GM21515 (cell line): ENCODE measurements around the gene PLEKHJ1.
"Not testable (repeated sequence)": the region's sequence is repeated elsewhere in the genome, so short reads cannot be mapped to it uniquely, and the experiment has no call there.

Source experiments
- ATAC-seq: cut with Tn5 transposase; IDR thresholded peaks from one replicate; pipeline ENCODE4 v1.9.1; 2021; ENCODE audit not compliant: unreplicated experiment

The PLEKHJ1 gene

DNA sequence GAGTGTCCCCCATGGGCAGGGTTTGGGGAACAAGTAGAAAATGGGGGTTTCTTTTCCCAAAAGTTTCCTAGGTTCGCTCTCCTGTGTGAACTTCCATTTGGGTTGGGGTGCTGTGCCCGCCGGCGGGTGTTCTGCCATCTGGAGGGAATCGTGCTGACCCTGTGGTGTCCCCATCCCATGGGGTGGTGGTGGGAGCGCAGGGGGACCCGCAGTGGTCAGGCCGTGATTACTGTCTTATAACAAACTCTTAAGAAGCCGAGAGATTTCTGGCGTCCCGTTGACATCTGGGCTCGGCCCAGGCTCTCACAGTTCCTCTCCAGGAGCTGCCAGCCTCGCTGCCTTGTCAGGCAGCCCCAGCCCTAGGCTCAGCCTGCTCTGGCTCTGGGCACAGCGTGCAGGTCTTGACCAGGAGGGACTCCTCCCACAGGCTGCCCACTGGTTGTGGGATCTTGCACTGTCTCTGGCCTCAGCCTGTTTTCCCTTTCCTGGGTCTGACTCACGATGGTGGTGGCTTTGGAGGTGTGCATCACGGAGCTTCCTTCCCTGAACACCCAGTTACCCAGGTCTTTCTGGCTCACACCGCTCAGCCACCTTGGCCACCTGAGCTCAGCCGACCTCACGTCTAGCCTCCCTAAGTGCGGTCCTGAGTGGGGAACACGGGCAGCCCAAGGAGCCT lies 34.5 kb downstream of the PLEKHJ1 start:
- ATAC-seq: no peak

DNA sequence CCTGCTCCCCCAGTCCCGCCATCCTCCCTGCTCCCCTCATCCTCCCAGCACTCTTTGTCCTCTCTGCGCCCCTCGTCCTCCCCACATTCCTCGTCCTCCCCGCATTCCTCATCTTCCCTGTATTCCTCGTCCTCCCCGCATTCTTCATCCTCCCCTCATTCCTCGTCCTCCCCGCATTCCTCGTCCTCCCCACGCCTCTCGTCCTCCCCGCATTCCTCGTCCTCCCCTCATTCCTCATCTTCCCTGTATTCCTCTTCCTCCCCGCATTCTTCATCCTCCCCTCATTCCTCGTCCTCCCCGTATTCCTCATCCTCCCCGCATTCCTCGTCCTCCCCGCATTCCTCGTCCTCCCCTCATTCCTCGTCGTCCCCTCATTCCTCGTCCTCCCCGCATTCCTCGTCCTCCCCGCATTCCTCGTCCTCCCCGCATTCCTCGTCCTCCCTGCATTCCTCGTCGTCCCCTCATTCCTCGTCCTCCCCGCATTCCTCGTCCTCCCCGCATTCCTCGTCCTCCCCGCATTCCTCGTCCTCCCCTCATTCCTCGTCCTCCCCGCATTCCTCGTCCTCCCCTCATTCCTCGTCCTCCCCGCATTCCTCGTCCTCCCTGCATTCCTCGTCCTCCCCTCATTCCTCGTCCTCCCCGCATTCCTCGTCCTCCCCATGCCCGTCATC lies 35.4 kb downstream of the PLEKHJ1 start:
- not testable (repeated sequence) for ATAC-seq

DNA sequence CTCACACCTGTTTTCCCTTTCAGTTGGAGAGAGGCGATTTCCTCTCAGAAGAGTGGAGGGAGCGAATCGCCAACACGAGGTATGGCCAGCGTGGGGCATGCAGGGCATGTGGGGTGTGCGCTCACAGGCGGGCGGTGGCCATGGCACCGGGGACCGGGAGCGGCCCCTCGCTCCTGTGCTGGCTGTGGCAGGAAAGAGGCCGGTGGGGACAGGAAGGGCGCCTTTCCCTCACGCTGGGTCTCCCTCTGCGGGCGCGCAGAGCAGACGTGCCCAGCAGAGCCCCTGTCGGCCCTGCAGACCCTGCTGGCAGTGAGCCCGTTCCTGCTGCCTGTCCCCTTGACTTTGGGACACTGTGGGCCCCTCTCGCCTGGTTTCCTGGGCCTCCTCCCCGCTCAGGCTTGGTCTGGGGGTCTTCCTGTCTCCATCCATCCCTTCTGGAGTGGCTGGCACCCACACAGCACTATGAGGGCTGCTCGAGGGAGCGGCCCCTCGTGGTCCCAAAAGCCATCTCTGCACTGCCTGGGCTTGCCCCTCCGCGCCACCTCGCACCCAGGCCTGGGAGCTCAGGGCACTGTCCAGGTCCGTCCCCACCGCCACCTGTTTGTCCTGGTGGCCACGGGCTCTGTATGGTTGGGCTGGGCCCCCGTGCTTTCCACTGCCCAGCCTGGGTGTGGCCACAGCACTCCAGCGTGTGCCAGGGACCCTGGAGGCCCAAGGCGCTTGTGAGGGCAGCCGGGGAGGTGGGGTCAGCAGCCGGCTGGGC lies 36.1 kb downstream of the PLEKHJ1 start:
- no peak for ATAC-seq

DNA sequence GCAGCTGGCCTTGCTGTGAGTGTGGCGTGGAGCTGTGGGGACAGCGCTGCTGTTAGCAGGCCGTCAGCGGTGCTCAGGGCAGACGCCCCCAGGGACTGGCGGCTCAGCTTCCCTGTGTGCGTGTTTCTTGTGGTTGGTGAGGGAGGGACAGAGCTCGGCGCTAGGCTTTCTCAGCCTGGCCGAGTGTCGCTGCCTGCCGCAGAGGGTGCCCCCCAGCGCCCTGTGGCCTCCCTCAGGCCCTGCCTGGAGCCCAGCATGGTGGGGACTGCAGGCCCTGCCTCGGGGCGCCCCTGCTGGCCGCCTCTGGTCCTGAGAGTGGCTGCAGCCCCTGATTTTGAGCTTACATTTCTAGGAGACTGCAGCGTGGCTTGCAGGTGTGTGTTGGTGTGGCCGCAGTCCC lies 36.9 kb downstream of the PLEKHJ1 start:
- no peak for ATAC-seq

DNA sequence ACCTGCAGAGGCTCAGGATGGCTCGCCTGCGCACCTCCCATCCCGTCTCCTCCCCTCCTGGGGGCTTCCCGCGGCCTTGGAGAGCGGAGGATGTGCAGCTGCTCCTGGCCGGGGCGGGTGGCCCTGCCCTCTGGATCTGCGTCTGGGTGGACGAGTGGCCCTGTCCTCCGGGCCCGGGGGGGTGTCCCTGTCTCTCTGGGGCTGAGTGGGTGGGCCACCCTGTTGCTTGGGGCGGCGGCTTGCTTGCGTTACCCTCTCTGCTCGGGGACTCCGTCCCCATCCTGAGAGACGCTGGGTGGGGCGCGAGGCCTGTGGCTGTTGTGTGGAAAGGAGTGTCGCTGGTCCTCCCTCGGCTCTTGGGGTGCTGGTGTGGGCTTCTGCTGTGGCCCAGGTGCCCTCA lies 37.8 kb downstream of the PLEKHJ1 start:
- no peak for ATAC-seq

DNA sequence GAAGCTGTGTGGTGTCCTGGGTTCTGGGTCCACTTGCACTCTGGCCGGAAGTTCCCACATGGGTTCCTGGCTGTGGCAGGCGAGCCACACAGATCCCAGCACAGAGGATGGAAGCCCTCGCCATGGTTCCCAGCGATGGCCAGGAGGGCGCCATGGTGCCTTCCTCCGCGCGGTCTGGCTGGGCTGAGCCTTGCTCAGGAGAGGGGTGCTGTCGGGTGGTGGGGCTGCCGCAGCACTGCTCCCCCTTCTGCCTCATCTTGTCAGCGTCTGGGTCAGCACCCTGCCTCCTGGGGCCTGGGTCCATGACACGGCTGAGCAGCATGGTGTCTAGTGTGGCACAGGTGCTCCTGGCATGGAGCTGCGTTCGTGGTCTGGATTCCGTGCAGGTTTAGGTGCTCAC lies 38.9 kb downstream of the PLEKHJ1 start:
- no peak for ATAC-seq

DNA sequence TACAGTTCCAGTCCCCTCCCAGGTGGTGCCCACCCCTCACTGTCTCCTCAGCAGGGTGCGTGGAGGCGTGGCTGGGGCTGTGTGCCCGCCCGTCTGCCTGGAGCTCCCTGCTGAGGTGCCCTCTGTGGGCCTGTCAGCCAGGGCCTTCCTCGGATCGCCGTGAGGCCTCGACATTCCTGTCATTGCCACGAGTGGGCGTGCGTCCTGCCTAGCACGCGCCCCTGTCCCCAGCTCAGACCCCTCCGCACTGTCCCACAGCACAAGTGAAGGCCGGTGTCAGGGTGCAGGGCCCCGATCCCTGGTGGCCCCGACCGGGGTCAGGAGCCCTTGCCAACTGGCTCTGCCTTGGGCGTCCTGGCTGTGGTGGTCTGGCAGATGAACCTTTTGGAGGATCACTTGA lies 40.2 kb downstream of the PLEKHJ1 start:
- ATAC-seq: no peak

DNA sequence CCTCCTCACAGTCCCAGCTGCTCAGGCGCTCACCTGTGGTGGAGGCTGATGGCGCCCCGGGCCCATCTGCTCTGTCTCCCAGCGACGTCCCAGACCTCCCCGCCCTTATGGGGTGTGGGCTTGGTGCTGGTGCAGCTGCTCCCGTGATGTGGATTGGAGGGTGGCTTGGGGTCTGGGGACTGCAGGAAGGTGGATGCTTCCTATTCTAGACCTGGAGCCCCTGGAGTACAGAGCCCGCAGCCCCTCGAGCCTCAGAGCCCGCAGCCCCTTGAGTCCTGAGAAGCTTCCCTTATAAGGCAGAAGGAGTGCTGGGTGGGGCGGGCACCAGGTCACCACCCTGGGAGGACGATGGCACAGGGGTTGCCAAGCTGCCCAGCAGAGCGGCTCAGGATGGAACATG lies 40.8 kb downstream of the PLEKHJ1 start:
- no peak for ATAC-seq

DNA sequence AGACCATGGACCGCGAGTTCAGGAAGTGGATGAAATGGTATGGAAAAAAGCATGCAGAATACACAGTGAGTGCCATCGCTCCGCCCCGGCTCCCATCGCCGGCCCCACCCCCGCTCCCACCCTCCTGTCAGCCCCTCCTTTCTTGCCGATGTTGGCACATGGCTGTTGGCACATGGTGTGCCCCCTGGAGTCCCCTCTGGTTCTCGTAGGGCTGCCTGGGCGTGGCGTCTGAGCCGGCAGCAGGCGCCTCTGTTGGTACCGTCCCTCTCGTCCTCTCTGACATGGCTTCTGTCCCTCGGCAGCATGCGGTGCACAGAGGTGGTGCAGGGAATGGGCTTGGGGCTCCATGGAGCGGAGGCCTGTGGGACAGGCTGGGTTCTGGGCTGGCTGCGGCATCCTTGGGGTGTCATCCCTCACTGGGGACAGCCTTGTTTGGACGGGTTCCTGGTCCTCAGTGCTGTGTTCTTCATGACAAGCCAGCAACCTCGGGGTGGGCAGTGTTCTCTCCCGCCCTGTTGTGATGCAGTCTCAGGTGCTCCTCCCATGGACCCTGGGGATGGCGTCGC lies 41.5 kb downstream of the PLEKHJ1 start:
- no peak for ATAC-seq

DNA sequence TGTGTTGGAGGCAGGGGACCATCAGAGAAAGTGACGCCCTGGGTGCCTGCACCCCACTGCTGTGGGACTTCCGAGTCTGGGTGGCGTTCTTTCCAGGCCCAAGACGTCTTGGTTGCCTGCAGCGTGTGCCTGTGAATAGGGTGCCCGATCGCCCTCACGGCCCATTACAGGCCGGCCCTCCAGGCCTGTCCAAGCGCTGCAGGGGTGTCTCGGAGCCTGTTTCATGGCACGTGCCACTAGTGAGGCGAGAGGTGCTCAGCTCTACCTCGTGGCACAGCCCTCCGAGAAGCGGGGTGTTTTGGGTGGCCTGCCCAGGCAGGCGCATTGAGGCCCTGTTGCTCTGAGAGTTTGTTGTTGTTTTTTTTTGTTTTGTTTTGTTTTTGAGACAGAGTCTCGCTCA lies 42.3 kb downstream of the PLEKHJ1 start:
- ATAC-seq: no peak

DNA sequence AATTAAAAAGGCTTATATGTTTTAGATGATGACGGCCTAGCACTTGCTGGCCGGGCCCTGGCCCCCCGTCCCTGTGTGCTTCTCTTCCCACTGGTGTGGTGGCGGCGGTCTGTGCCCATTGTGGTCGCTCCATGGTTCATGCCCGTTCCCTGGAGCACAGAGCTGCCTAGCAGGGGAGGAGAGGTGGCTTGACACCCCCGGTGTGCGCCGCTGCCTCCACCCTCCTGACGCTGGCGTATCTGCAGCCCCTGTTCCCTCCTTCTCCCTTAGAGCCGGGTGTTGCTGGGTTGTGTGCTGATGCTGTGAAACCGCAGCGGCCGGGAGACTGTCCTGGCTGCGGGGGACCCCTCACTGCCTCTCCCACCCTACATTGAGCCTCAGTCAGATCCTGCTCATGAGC lies 43.3 kb downstream of the PLEKHJ1 start:
- ATAC-seq: no peak

DNA sequence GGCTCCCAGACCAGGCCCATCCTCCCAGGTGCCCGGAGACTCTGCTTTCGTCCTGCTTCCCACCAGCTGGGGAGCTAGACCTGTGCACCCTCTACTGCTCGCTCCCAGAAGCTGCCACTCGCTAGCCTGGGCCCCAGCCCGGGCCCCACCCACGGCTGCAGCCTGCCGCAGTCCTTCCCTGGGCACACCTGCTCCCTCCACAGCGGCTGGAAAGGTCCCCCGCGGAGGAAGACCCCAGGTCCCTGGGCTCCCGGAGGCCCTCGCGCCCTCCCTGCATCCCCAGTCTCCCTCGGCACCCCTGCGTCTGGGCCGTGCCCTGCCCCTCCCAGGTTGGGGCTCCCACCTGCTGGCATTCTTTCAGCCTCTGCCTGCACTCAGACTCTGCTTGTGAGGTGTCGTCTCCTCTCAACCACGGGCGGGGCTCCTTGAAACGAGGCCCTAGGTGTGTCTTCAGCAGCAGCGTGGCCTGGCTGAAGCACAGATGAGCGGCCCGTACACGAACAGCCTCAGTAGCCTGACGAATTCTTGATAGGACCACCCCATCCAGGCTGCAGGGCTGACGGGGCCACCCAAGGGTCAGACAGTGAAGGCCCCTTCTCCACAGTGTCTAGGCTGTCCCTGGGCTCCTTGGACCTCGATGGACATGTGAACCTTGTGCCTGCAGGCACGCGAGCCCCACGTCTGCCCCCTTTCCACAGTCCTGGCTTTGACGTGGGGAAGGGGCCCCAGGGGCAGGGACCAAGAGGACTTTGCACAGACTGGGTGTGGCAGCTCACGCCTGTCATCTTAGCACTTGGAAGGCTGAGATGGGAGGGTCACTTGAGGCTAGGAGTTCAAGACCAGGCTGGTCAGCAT lies 44.4 kb downstream of the PLEKHJ1 start:
- ATAC-seq: no peak

DNA sequence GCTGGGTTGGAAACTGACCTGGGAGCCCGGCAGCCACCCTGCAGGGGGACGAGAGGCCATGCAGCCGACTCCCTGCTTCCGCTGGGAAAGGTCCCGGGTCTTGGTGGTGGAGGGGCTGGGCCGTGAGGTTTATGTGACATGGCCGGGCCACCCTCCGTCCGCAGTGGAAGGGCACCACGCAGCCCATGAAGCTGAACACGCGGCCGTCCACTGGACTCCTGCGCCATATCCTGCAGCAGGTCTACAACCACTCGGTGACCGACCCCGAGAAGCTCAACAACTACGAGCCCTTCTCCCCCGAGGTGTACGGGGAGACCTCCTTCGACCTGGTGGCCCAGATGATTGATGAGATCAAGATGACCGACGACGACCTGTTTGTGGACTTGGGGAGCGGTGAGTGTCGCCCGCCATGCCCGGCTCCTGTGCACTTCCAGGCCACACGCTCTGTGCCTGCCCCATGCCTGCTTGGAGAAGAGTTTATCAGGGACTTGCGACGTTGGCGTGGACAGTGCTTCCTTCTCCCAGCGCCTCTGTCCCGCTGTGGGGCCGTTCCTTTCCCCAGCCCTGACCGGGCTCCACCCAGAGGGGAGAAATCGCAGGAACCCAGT lies 45.2 kb downstream of the PLEKHJ1 start:
- no peak for ATAC-seq

DNA sequence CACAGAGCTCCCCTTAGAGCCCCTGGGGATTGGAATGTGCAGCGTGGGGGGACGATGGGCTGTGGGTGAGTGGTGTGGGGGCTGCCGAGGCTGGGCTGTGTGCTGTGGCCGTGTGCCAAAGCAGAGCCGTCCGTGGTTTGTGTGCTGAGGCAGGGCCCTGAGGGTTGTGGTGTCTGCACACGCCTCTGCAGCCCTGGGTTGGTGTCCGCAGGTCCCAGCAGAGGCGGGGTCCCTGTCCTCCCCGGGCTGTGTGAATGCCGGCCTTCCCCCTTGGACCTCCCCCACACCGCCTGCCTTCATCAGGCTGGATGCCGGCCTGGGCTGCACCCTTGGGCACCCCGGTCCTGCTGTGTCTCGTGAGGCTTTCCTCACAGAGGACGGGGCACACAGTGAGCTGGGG lies 46.2 kb downstream of the PLEKHJ1 start:
- ATAC-seq: no peak

DNA sequence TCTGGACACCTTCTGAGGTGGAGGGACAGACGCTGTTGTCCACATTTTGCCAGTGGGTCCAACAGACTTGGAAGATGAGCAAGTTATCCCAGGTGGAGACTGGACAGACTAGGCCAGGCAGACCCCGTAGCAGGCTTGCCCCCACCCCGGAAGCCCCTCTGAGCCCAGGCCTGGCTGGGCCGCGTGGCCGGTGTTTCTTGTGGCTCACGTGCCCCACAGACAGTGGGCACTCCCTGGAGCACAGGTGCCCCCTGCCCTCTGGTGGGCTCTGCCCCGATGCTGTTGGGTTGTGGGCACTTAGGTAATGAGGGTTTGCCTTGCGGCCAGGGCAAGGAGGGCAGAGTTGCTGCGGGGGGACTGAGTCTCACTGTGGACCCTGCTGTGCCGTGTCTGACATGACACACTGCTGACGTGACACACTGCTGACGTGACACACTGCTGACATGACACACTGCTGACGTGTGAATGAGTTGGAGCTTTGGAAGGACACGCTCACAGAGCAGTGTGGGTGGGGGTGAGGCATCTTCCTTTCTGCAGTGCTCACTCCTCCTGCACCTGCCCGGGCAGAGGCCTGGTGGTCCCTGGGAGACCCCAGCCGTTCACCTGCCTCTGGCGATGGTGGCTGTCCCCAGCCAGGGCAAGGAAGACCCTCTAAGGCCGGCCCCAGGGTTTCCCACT lies 47.3 kb downstream of the PLEKHJ1 start:
- no peak for ATAC-seq

DNA sequence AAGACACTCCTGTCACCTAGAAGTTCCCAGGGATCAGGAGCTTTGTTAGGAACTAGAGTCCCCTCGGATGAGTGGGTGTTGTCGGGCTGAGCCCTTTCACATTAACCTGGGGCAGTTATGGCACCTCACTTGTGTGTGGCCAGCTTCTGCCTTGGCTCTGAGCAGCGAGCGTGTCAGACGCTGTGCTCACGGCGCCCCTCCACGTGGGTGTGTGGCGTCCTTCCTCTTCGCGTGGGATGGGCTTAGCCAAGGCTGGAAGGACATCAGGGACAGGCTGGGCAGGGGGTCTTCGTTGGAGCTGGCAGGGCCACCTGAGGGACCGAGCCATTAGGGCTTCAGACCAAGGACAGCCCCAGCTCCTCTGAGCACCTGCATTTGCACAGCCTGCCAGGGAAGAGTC lies 49.0 kb downstream of the PLEKHJ1 start:
- ATAC-seq: no peak

DNA sequence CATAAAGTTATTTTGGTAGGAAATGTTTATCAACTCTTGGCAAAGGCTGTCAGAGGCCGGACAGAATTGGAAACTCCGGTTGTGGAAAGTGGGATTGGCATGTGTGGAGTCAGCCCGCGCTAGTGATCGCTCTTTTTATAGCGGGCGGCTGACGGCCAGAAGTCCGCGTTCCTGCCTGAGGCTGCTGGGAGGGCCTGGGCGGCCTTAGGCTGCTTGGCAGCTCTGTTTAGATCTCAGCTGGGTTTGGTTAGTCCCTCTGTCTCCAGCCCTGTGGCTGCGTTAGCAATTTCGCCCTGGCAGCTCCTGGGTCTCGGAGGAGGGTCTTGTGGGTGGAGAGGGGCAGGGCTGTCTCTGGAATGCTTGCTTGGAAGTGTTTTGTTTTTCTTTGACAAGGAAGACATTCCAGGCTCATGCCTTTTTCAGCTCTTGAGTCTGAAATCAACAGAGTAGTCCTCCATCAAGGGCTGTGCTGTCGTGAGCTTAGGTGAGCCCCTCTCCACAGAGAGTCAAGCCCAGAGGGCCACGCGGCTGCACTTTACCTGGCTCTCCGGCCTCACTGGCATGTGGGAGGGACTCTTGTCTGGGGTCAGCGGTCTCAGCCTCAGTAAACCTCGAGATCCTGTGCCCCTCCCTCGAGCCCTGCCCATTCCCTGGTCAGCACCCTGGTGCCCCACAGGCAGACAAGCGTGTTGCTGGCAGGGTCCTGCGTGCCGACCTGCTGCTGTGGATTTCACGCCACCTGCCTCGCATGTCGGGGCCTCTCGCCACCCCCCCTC lies 49.9 kb downstream of the PLEKHJ1 start:
- no peak for ATAC-seq

DNA sequence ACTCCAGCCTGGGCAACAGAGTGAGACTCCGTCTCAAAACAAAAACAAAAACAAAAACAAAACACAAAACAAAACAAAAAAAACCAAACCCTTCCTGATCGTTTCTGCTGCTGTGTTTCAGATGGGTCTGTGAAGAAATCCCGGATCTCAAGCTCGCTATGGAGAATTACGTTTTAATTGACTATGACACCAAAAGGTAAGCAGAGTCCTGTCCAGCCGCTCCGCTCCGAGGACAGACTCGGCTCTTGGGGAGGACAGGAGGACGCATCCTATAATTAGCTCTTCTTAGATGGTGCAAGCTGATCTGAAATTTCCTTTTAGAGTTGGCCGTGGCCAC lies 50.4 kb downstream of the PLEKHJ1 start:
- no peak for ATAC-seq

DNA sequence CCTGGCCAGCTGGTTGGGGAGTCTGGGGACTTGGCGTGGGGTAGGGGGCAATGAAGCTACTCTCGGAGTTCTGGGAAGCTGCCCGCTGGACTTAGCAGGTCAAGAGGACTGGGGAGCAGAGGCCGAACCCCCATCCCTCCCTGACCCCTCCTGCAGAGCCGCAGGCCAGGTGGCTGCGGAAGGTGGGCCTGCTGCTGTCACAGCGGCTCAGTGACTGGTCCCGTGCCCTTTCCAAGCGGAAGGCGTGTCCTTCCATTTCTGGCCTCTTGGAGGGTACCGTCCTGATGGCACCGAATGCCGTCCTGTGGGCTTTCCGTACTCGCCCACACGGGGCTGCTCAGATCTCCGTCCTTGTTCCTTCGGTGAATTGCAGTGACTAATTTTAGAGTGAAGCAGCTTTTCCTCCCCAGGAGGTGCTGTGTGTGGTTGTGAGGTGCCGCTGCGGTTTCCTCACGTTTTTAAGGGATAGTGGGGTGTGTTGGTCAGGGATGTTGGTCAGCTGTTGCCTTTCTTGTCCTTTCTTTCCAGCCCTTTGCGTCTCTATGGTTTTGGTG lies 51.6 kb downstream of the PLEKHJ1 start:
- ATAC-seq: no peak
